PFSK-1 (cell line): ENCODE data around the gene GRM1.

Experiments used
- FOXP2 ChIP-seq: optimal IDR thresholded peaks from 2 replicates; pipeline ENCODE3; 2011; ENCODE audit warnings: borderline replicate concordance, control low read depth, inconsistent platforms; ENCODE audit not compliant: insufficient read depth; ENCODE audit errors: extremely low read length, extremely low read depth
- POLR2AphosphoS5 ChIP-seq: IDR thresholded peaks from 2 replicates; pipeline ENCODE4 v1.6.1; 2012; ENCODE audit warnings: low read depth, mild to moderate bottlenecking, control low read depth, low read length, moderate library complexity
- REST ChIP-seq, 2 experiments: IDR thresholded peaks; 2 replicates each; pipeline versions ENCODE4 v1.6.1 to v1.8.0; 2011 to 2012; ENCODE audit warnings: low read depth in 2 of 2, low read length in 2 of 2, control low read depth in 1 of 2, inconsistent platforms in 1 of 2, mild to moderate bottlenecking in 1 of 2, moderate library complexity in 1 of 2; ENCODE audit not compliant: insufficient read depth in 1 of 2
- SIN3A ChIP-seq: IDR thresholded peaks from 2 replicates; pipeline ENCODE4 v1.6.1; 2012; ENCODE audit warnings: mild to moderate bottlenecking, low read length, moderate library complexity, borderline replicate concordance; ENCODE audit not compliant: insufficient read depth
- TAF1 ChIP-seq: IDR thresholded peaks from 2 replicates; pipeline ENCODE4 v1.6.1; 2012; ENCODE audit warnings: low read length, control low read depth, borderline replicate concordance; ENCODE audit not compliant: insufficient read depth

GRCh38 chr6:146310628-146311027, 281.8 kb downstream of the GRM1 start:
- no peak for TF ChIP-seq FOXP2
- no peak for TF ChIP-seq TAF1
- no peak for TF ChIP-seq POLR2AphosphoS5
- no peak for TF ChIP-seq REST (IDR thresholded peaks at IDR 0.05; ENCODE audit: insufficient read depth in 1 of 2, low read depth in 2 of 2, low read length in 2 of 2)
- no peak for TF ChIP-seq SIN3A
